Mesenchymal stem cell (in vitro differentiated cells and primary cell): Measurements from ENCODE around the gene CLTCL1.
"Not testable (repeated sequence)": the region's sequence is repeated elsewhere in the genome, so short reads cannot be mapped to it uniquely, and the experiment has no call there.

ENCODE experiments used
- DNase-seq: peaks from one replicate; pipeline ENCODE4 v3.0.0-alpha.2; 2013
- H2AFZ ChIP-seq: one replicate; pipeline ENCODE4 v1.6.1; 2013; ENCODE audit warnings: low read depth, mild to moderate bottlenecking, control low read depth, inconsistent platforms, low read length, moderate library complexity
- H2AK5ac ChIP-seq: 2 replicates; pipeline ENCODE4 v1.6.1; 2013; ENCODE audit warnings: low read length, moderate library complexity, mild to moderate bottlenecking, inconsistent platforms; ENCODE audit not compliant: severe bottlenecking
- H2BK120ac ChIP-seq: one replicate; pipeline ENCODE4 v1.6.1; 2013; ENCODE audit warnings: low read depth, mild to moderate bottlenecking, inconsistent platforms, low read length, moderate library complexity
- H2BK12ac ChIP-seq, 2 experiments: one replicate each; pipeline ENCODE4 v1.6.1; 2013; ENCODE audit warnings: inconsistent platforms in 2 of 2, low read length in 2 of 2, mild to moderate bottlenecking in 2 of 2, moderate library complexity in 2 of 2, control low read depth in 1 of 2
- H2BK15ac ChIP-seq: one replicate; pipeline ENCODE4 v1.6.1; 2013; ENCODE audit warnings: mild to moderate bottlenecking, low read depth, inconsistent platforms; ENCODE audit not compliant: poor library complexity, severe bottlenecking
- H2BK5ac ChIP-seq: 2 replicates; pipeline ENCODE4 v1.6.1; 2013; ENCODE audit warnings: low read depth, mild to moderate bottlenecking, low read length, control low read depth, inconsistent platforms; ENCODE audit not compliant: poor library complexity, severe bottlenecking
- H3K14ac ChIP-seq, 2 experiments: one replicate each; pipeline ENCODE4 v1.6.1; 2013; ENCODE audit warnings: inconsistent platforms in 2 of 2, low read length in 2 of 2, control low read depth in 1 of 2, mild to moderate bottlenecking in 1 of 2, moderate library complexity in 1 of 2
- H3K18ac ChIP-seq, 2 experiments: one replicate each; pipeline ENCODE4 v1.6.1; 2013; ENCODE audit warnings: inconsistent platforms in 2 of 2, low read length in 2 of 2, control low read depth in 1 of 2, low read depth in 1 of 2, mild to moderate bottlenecking in 1 of 2
- H3K23ac ChIP-seq, 2 experiments: one replicate each; pipeline ENCODE4 v1.6.1; 2013; ENCODE audit warnings: inconsistent platforms in 2 of 2, low read length in 2 of 2, mild to moderate bottlenecking in 2 of 2, moderate library complexity in 2 of 2, control low read depth in 1 of 2
- H3K27ac ChIP-seq: 2 replicates; pipeline ENCODE4 v1.5.1; 2013; ENCODE audit warnings: mild to moderate bottlenecking, moderate library complexity, low read length, control low read depth, inconsistent platforms; ENCODE audit not compliant: poor library complexity, severe bottlenecking
- H3K27me3 ChIP-seq, 2 experiments: 2 replicates each; pipeline versions ENCODE4 v1.6.1 to v1.7.0; 2013; ENCODE audit warnings: low read length in 2 of 2, mild to moderate bottlenecking in 2 of 2, moderate library complexity in 2 of 2, control low read depth in 1 of 2, inconsistent platforms in 1 of 2; ENCODE audit not compliant: control insufficient read depth in 1 of 2, insufficient read depth in 1 of 2
- H3K36me3 ChIP-seq, 2 experiments: 2 replicates each; pipeline versions ENCODE4 v1.6.1 to v1.7.0; 2013; ENCODE audit warnings: low read length in 2 of 2, control low read depth in 1 of 2, inconsistent platforms in 1 of 2, low read depth in 1 of 2, mild to moderate bottlenecking in 1 of 2; ENCODE audit not compliant: insufficient read depth in 2 of 2, control insufficient read depth in 1 of 2
- H3K4ac ChIP-seq, 2 experiments: one replicate each; pipeline ENCODE4 v1.6.1; 2013; ENCODE audit warnings: inconsistent platforms in 2 of 2, low read length in 2 of 2, mild to moderate bottlenecking in 2 of 2, moderate library complexity in 2 of 2, control low read depth in 1 of 2, low read depth in 1 of 2
- H3K4me1 ChIP-seq: 2 replicates; pipeline ENCODE4 v1.6.1; 2013; ENCODE audit warnings: low read depth, low read length, control low read depth; ENCODE audit not compliant: control insufficient read depth, insufficient read depth
- H3K4me2 ChIP-seq: 2 replicates; pipeline ENCODE4 v1.6.1; 2013; ENCODE audit warnings: low read length, mild to moderate bottlenecking, inconsistent platforms; ENCODE audit not compliant: poor library complexity, severe bottlenecking
- H3K4me3 ChIP-seq, 2 experiments: 2 replicates each; pipeline versions ENCODE4 v1.5.1 to v1.7.0; 2013; ENCODE audit warnings: low read length in 2 of 2, mild to moderate bottlenecking in 2 of 2, control low read depth in 1 of 2, low read depth in 1 of 2; ENCODE audit not compliant: insufficient read depth in 1 of 2
- H3K79me1 ChIP-seq: replicated peaks from 2 replicates; pipeline ENCODE4 v1.6.1; 2013; ENCODE audit warnings: mild to moderate bottlenecking, control low read depth, low read length, inconsistent platforms; ENCODE audit not compliant: poor library complexity, severe bottlenecking
- H3K9ac ChIP-seq: 2 replicates; pipeline ENCODE4 v1.7.0; 2013; ENCODE audit warnings: mild to moderate bottlenecking, low read length, moderate library complexity
- H3K9me3 ChIP-seq: 2 replicates; pipeline ENCODE4 v1.7.0; 2013; ENCODE audit warnings: mild to moderate bottlenecking, low read length; ENCODE audit not compliant: control insufficient read depth
- H4K8ac ChIP-seq: one replicate; pipeline ENCODE4 v1.6.1; 2013; ENCODE audit warnings: inconsistent platforms, mild to moderate bottlenecking, low read length, moderate library complexity
- H4K91ac ChIP-seq: one replicate; pipeline ENCODE4 v1.6.1; 2013; ENCODE audit warnings: mild to moderate bottlenecking, low read length, inconsistent platforms
- WGBS: methylation state at CpG from one replicate; pipeline ENCODE4 v1.1.7; 2013; ENCODE audit warnings: mixed read lengths; 5-methylcytosine and 5-hydroxymethylcytosine counted together

CLTCL1 gene

DNA sequence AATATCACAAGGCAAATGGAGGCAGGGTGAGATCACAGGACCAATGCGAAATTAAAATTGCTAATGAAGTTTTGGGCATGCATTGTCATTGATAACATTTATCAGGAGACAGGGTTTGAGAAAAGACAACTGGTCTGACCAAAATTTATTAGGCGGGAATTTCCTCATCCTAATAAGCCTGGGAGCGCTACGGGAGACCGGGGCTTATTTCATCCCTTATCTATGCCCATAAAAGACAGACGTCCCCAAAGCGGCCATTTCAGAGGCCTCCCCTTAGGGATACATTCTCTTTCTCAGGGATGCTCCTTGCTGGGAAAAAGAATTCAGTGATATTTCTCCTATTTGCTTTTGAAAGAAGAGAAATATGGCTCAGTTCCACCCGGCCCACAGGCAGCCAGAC lies 28.6 kb upstream of the CLTCL1 start:
- not testable (repeated sequence) for DNase-seq
- 93% methylated on average over 6 of the region's 8 CpGs for WGBS

DNA sequence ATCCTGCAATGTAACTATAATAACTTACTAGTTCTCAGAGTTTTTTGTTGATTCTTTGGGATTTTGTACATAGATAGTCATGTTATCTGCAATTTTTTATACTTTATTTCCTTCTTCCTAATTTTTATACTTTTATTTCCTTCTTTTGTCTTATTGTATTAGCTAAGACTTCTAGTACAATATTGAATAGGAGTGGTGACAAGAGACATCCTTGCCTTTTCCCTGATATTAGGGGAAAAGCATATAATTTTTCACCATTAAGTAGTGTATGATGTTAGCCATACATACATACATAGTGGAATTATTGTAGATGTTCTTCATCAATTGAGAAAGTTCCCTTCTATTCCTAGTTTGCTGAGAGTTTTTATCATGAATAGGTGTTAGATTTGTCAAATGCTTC lies 27.8 kb upstream of the CLTCL1 start:
- Histone ChIP-seq H3K9me3 (peaks cover 14% of the 10 kb centered on the region), H4K8ac (no peak overlapping the region), H3K79me1 (no peaks in the 10 kb centered on the region), H3K9ac (no peak overlapping the region), H3K36me3 (no peaks in the 10 kb centered on the region), H3K14ac (no peak overlapping the region), H3K4me3 (no peak overlapping the region), H2BK12ac (no peak overlapping the region), H3K4me2 (no peak overlapping the region), H2AK5ac (no peak overlapping the region), H2BK120ac (no peak overlapping the region), H2BK5ac (no peak overlapping the region), H3K4ac (no peak overlapping the region), H3K27me3 (no peaks in the 10 kb centered on the region), H3K4me1 (no peaks in the 10 kb centered on the region), H3K23ac (no peak overlapping the region), H2BK15ac (no peak overlapping the region), H4K91ac (no peak overlapping the region), H3K27ac (no peak overlapping the region), H2AFZ (no peak overlapping the region), H3K18ac (no peak overlapping the region)
- DNase-seq = no peak

More for the DNA sequence above, 28.6 kb upstream of the CLTCL1 start:
- not testable (repeated sequence) for H2BK15ac ChIP-seq, H2BK120ac ChIP-seq, H3K23ac ChIP-seq, H2AFZ ChIP-seq, H3K4me2 ChIP-seq, H3K27ac ChIP-seq, H3K14ac ChIP-seq, H3K27me3 ChIP-seq, H2BK12ac ChIP-seq, H4K91ac ChIP-seq, H4K8ac ChIP-seq, H3K4me1 ChIP-seq, H3K36me3 ChIP-seq, H3K9ac ChIP-seq, H3K79me1 ChIP-seq, H3K4me3 ChIP-seq, H3K18ac ChIP-seq, H2AK5ac ChIP-seq, H3K4ac ChIP-seq, H2BK5ac ChIP-seq
- H3K9me3 ChIP-seq = peaks cover 14% of the 10 kb centered on the region

DNA sequence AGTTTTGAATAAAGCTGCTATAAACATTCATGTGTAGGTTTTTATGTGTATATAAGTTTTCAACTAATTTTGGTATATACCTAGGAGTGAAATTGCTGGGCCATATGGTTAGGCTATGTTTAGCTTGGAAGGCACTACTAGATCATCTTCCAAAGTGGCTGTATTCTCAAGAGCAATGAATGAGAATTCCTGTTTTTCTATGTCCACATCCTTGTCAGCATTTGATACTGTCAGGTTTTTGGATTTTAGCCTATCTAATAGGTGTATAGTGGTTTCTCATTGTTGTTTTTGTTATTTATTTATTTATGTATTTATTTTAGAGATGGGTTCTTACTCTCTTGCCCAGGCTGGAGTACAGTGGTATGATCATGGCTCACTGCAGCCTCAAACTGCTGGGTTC lies 26.3 kb upstream of the CLTCL1 start:
- no peaks in the 10 kb centered on the region for H3K27me3 ChIP-seq
- no peak overlapping the region for H2AK5ac ChIP-seq
- no peak overlapping the region for H3K4me2 ChIP-seq
- no peak overlapping the region for H3K9ac ChIP-seq
- H4K8ac ChIP-seq = no peak overlapping the region
- no peak overlapping the region for H2BK5ac ChIP-seq
- no peaks in the 10 kb centered on the region for H3K4me1 ChIP-seq
- peaks cover 14% of the 10 kb centered on the region for H3K9me3 ChIP-seq
- no peak overlapping the region for H2BK120ac ChIP-seq
- H4K91ac ChIP-seq = no peak overlapping the region
- no peak overlapping the region for H3K18ac ChIP-seq
- no peaks in the 10 kb centered on the region for H3K79me1 ChIP-seq
- no peak overlapping the region for H2AFZ ChIP-seq
- no peak overlapping the region for H3K23ac ChIP-seq
- H3K14ac ChIP-seq = no peak overlapping the region
- H3K4me3 ChIP-seq = peak overlapping the region in 1 of 2 experiments; percentile 7
- H3K4ac ChIP-seq = no peak overlapping the region
- no peak overlapping the region for H2BK12ac ChIP-seq
- H2BK15ac ChIP-seq = no peak overlapping the region
- no peak for DNase-seq
- no peaks in the 10 kb centered on the region for H3K36me3 ChIP-seq
- H3K27ac ChIP-seq = no peak overlapping the region

DNA sequence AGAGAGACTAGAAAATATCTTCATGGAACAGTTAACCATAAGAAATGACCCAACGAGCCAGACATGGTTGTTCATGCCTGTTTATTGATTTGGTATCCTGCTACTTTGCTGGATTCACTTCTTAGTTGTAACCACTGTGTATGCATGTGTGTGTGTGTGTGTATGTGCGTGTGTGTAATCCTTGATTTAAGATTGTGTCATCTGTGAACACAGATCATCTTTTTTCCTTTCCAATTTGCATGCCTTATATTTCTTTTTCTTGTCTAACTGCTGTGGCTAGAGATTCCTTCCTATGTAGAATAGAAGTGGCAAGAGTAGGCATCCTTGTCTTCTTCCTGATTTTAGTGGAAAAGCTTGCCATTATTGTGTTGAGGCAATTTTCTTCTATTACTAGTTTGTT lies 16.4 kb upstream of the CLTCL1 start:
- H3K4me1 ChIP-seq = no peaks in the 10 kb centered on the region
- WGBS = 39% methylated on average over 1 of the region's 2 CpGs
- no peaks in the 10 kb centered on the region for H3K9me3 ChIP-seq
- no peaks in the 10 kb centered on the region for H3K36me3 ChIP-seq
- H3K23ac ChIP-seq = no peak overlapping the region
- H3K14ac ChIP-seq = no peak overlapping the region
- no peak overlapping the region for H2BK12ac ChIP-seq
- H2AK5ac ChIP-seq = no peak overlapping the region
- no peak overlapping the region for H3K18ac ChIP-seq
- no peak overlapping the region for H3K9ac ChIP-seq
- no peak overlapping the region for H4K91ac ChIP-seq
- H3K4me3 ChIP-seq = no peak overlapping the region
- H3K27me3 ChIP-seq = no peaks in the 10 kb centered on the region
- no peak overlapping the region for H4K8ac ChIP-seq
- no peak overlapping the region for H2BK15ac ChIP-seq
- no peak overlapping the region for H3K4ac ChIP-seq
- H2BK120ac ChIP-seq = no peak overlapping the region
- no peaks in the 10 kb centered on the region for H3K79me1 ChIP-seq
- H3K27ac ChIP-seq = no peak overlapping the region
- H3K4me2 ChIP-seq = no peak overlapping the region
- H2AFZ ChIP-seq = no peak overlapping the region
- no peak for DNase-seq
- no peak overlapping the region for H2BK5ac ChIP-seq
